RPMI7951 (cell line): ENCODE data around the gene PACSIN3. TPM values are rescaled to one million over a fixed set of nuclear protein-coding genes. Genes with fewer than 3 reads are reported as not detected.

Experiments
- DNase-seq: peaks from one replicate; pipeline ENCODE4 v3.0.0-alpha.2; 2012; ENCODE audit warnings: low read depth
- total RNA-seq: library from RNA; depleted of rRNA; stranded (reverse); fragments of >200 nt; shearing (Covaris generic); gene quantifications from 2 replicates; pipeline ENCODE4 v1.2.3, GENCODE V29; 2014

Gene PACSIN3
- total RNA-seq, 1 experiment from 2014 or later: 19.8 TPM

DNA sequence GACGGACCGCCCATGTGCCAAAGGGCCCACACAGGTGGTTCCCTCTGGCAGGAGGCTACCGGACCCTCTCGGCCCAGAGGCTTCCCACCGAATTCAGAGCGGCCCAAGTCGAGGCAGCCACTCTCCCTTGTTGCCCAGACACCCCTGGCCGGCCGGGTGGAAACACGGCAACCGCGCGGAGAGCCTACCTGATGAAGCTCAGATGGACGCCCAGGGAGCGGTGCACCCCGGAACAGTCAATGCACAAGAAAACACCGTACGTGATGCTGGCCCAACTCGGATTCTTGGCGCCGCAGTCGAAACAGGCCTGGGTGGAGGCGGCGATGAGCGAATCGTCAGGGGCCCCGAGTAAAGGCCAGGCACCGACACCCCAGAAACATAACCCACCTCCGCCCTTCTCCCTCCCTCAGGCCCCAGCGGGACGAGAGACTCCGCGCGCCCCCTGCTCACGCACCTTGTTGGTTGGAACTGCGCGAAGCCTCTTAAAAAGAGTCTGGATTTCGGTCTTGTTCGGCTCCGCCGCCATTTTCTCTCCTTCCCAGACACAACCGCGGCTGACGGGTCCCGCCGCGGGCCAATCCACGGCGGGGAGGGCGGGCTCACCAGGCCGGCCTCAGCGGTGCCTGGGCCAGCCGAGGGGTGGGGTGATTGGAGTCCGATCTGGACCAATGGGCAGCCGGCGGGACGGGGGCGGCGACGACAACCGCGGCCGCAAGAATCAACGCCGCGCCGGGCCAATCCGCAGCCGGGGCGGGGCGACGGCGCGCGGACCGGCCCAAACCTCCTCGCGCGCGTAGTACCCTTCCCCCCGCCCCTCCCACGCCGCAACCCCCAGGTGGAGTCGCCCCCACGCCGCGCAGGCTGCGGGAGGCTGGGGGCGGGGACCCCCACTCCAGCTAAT, 9.7 kb downstream of the PACSIN3 start, which contains the start of gene ARFGAP2:
TSS of gene ARFGAP2 (minus strand) at position 552 of the 901 bp plus-strand sequence. CDS start at position 526, 26 bp downstream.
- DNase-seq: peak; percentile 92

DNA sequence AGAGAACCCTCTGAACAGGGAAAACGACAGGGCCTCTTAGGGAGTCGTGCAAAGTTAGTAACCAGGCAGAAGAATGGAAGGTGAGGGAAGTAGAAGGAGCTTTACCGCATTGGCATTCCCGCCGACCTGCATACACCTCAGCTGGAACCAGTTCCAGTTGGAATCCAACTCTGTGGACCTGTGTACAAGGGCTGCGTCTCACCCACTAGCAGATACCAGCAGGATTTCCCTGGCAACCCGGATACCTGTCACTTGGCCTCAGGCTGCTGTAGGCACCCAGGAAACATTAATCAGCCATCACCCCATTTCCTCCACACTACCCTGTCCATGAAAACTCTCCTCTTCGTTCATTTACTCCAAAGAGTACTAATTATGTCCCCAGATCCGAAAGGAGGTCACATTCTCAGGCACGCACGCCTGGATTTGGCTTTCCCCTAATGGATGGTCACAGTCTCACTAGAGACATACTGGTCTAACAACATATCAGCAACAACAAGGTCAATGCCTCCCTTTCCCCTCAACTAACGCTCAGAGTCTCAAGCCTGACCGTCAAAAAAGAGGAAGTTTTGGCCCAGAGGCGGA, 10.4 kb downstream of the PACSIN3 start:
- no peak for DNase-seq

DNA sequence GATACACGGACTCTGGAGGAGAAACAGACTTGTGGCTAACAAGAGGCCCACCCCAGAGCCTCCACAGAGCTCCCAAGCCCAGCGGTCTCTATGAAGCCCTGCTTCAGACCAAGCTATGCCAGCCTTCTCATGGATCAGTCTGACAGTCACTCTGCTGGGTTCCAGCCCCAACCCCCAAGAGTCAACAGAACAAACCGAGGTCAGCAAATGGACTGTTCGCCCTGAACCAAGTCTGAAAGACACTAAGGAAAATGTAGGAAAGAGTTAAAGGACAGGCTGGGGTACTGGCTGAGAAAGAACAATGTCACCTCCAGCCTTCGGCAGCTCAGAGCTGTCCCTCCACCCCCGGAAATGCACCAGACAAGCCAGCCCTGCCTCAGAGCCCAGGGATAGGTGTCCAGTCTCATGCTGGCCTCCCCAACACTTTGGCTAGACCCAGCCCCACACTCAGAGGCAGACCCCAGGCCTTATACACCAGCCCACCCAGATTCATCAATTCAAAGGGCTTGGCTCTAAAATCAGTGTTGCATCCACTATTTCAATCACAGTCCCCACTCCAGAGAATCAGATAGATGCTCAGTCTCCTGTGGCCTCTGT, 13.4 kb downstream of the PACSIN3 start:
- no peak for DNase-seq

DNA sequence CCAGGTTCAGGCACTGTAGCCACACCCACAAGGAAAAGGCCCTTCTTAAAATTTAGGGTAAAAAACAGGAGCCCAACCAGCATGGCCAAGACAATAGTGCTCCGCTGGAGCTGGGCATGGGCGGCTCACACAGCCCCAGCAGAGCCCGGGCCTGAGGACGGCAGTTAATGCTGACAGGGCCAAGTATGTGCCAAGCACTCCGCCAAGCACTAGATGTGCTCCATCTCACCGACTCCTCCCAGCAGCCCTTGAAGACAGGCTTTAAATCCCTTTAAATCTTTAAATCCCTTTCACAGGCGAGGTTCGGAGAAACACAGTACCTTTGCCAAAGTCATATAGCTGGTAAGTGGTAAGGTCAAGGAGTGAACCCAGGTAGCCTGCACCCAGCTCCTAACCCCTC, 14.4 kb downstream of the PACSIN3 start:
- no peak for DNase-seq

DNA sequence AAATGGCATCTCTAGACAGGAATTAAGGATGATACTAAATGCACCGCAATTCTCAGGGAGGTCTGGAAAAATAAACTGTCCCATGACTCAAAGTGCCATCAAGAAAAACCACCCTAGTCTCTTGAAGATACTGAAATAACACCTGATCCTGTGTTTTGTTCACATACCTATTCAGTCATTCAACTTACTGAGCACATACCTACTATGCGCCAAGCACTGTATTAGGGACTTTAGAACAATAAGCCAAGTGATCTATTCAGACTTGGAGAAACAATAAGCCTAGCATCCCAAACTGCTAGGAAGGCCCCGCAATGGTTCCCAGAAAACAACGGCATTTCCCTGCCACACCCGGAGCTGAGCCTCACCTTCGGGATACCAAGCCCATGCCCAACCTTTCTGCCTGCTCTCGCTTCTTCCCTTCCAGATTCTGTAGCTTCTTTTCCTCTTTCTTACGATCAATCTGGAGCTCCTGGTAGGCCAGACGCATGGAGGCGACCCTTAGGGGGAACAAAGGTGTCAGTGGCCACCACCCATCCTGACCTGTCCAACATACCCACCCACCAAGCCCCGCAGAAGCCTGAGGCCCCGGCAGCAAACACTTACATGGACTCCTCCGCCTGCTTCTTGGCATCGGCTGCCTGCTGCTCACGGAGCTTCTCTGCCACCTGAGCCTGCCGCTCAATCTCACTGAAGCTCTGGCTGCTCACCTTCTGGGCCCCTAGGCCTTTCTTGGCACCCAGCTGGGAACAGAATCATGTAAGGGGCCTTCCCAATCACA, 15.0 kb downstream of the PACSIN3 start:
- no peak for DNase-seq

DNA sequence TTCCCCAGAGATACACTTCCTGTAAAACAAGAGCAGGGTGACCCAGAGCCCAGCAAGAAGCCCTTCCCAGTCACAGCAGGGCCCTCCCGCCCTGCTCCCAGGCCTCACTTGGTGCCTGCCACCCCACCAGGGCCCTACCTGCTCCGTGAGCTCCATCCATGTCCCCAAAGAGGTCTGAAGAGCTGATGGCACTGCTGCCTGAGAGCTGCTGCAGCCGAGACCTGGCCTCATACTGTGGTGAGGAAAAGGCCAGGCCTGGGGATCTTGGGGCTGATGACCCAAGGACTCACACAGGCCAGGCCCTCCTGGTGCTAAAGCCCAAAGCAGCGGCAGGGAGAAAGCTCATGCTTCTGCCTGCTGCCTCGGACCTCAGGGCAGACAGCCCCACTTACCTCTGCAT, 19.9 kb downstream of the PACSIN3 start:
- no peak for DNase-seq

DNA sequence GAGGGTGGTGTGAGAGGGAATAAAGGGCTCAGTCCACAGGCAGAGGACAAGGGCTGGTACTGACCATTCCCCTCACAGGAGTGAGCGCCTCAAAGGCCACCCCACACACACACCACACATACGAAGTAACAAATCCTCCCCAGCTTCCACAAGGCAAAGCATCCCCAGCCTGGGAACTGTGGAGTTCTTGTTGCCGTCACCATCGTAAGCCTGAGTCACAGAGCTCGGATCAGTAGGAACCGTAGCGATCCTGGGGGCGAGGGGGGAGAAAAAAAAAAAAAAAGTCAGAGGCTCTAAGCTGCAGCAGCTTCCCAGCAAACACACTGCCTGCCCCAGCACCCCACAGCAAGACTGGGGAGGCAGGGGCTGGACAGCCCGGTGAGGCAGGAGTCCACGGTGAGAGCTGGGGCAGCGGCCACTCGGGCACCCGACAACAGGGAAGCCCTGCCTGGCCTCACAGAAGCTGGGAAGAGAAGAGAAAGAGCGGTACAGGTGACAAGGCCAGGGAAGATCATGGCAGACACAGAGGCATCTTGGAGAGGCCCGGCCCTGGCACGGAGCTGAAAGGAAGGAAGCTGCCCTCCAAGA, 20.9 kb downstream of the PACSIN3 start:
- DNase-seq: no peak

DNA sequence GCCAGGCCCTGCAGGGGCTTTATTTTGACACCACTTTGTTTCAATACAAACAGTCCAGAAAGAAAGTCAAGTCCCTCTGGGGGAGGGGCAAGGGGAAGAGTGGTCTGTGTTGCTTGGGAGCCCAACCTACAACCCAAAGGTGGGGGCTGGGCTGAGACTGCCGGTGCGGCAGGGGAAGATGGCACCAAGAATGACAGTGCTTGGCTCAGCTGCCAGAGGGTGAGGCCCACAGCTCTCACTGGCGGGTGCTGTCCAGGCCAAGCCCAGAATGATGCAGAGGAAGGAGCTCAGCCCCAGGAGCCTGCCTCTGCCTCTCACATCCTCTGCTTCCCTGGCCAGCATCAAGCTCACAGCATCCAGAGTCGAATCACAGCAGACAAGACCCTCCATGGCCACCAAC, 21.9 kb downstream of the PACSIN3 start:
- no peak for DNase-seq

DNA sequence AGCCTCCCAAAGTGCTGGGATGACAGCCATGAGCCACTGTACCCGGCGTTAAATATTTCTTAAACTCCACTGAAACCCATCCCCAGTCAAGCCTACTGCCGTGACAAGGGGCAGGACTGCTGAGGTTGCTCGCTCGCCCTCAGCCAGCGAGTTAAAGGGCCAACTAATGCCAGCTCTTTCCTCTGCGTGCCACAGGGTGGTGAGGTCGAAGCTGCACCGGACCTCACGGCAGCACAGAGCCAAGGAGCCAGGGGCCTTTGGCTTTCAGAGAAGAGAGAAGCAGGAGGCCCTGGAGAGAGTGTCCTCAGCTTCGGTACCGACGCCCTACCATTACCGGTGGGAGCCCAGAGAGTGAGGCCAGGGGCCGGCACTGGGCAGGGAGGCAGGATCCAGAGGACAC, 22.3 kb downstream of the PACSIN3 start:
- no peak for DNase-seq

DNA sequence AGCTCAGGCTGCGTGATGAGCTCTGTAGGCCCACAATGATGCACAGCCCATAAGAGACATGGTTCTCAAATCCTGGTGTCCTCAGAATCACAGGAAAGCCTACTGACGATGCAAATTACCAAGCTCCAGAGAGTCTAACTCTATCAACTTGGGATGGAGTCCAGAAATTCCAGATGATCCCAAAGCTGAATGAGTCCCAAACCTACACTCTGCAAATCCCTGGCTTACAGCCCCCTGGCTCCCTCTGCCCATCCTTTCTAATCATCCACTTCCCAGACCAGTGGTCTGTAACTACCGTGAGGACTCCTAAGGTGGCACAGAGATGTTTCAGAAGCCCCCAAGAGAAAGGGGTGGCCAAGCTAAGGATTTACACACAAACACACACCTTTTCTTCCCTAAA, 23.0 kb downstream of the PACSIN3 start:
- no peak for DNase-seq

DNA sequence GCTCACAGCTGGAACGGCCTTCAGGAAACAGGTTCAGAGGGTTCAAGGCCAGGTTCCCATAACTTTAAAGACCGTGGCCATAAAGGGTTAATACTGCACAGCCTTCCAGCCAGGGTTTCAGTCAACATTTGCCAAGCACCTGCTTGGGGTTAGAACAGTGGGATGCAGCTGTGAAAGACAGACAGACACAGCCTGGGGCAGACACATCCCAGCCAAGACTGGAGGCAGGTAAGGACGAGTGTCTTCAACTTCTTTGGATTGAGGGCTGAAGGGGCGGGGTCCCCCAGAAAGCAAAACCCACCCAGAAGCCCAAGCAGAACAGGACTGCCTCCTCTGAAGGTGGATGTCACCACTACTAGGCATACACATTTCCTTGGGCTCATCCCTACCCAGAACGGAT, 23.8 kb downstream of the PACSIN3 start:
- DNase-seq: no peak

DNA sequence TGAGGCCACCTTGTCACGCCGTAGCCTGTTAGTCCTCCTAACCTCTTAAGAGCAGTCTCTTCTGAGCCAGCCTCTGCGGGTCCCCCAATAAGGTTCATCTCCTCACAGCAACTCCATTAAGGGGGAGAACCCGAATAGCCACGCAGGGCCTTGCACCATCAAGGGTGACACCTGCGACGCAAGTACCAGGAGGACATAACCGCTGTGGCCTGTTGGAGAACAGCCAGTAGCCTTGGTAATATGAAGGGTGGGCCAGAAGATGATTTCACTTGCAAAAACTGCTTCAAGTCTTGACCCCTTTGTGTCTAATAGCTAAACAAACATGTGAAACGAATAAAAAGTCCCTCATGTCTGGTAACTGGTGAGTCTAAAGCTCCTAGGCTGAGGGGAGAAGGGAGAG, 24.3 kb downstream of the PACSIN3 start:
- DNase-seq: no peak

DNA sequence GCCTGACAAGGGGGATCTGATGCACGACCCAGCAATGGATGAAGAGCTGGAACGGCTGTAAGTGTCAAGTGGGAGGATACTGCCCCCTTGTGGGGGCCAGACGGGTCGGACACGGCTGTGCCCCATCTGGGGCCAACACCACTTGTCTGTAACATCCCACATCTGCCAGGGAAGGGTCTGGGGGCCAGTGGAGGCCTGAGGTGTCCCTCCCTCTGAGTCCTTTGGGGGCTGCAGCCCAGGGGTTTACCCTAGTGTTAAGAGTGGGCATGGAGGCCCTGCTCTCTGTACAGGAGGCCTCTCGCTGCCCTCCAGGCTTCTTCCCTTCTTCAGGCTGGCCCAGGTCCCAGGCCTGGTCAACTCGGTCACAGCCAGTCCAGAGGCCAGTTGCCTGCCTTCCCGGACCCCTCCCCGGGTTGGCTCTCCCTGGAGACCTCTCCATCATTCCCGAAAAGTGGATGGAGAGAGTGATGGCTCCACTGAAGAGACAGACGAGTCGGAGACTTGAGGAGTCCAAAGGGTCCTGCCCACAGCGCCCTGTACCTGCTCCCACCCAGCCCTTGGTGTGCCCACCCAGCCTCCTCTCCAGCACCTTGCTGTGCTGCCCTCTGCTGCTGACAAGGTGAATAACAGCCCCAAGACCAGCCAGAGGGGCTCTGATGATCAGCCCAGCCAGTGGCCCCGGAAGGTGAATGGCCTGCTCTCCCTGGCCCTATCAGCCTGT, 24.9 kb downstream of the PACSIN3 start:
- peak; percentile 56 for DNase-seq

DNA sequence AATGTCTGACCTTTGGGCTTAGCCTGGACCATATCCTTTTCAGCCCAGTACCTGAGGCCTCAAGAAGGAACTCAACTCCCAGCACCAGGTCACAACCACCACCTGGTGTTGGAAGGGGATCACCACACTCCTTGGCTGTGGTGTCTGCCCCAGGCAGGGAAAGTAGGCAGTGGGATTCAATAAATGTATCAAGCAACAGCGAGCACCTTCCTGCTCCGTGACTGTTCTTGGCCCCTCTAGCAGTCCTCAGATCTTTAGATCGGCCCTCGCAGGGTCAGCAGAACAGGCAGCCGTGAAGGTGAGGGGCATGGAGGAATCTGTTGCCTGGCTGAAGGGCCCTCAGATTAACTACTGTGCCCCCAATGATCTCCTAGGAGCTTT, 25.5 kb downstream of the PACSIN3 start:
- no peak for DNase-seq

DNA sequence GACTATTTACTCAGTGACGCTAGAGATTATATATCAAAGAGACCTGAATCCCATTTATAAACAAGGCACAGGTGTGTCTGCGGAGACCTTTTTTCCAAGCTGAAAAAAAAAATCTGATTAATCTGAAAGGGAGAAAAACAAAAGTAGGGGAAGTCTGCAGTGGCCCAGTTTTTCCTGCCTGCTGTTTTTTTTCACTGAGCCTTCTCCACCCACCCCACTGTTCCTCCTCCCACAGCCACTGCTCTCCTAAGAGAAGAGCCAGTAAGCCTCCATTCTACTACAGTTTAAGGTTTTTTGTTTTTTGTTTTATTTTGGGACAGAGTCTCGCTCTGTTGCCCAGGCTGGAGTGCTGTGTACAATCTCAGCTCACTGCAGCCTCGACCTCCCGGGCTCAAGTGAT, 28.0 kb downstream of the PACSIN3 start:
- no peak for DNase-seq

DNA sequence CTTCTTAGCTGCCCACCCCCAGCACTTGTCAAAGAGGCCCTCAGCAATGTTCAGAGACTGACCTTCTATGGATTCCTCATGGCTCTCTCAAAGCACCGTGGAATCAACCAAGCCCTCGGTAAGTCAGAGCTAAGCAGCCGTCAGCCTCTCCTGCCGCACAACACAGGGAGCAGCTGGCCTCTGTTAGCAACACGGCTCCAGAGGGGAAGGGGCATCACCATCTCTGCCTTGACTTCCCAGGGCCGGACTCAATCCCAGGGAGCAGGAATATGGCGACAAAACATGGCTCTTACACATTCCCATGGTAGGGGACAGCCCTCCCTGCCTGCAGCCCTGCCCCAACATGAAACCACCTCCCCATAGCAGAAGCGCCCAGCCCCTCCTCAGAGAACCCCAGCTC, 28.4 kb downstream of the PACSIN3 start:
- no peak for DNase-seq

DNA sequence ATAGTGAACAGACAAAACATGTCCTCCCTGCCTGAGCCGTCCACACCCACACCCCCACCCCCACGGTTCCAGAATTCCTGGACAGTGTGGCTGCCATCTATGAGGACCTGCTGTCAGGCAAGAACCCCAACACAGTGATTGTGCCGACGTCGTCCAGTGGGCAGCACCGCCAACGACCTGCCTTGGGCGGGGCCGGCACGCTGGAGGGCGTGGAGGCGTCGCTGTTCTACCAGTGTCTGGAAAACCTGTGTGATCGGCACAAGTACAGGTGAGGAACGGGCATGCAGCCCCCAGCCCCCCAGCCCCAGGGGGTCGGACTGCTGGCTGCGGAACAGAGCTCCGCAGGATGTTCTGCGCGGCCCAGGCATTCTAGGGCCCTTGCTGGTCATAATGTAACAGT, 29.3 kb downstream of the PACSIN3 start:
- no peak for DNase-seq

DNA sequence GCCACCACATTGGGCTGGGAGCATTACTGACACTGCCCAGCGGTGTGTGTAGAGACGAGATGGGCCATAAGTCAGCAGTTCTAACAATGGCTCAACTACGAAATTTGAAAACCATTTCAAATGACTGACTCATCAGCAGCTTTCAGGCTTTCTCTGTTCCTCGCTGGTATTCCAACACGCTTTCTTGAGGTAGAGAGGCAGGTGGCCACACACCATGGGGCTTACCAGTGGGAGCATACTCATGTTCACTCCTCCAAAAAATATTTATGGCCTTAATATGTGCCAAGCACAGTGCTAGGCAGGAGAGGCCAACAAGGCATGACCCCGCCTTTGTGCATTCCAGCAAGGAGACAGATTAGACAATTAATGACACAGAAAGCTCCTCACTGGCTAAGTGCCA, 29.9 kb downstream of the PACSIN3 start:
- no peak for DNase-seq

DNA sequence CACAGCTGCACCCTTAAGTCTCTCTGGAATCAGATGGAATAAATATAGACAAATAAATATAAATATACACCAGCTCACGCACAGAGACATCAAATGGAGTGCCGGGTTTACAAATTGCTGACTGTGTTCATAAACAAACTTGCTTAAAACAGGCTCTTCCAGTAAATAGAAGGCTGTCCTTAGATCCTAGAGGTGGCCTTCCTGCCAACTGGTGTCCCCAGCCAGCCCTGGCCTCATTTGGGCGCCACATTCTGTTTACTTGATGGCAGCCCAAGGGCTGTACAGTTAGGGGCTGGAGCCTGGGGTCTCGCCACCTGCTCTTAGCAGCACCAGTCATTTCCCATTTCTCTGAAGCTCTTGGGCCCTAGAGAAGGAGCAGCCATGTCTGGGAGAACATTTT, 30.4 kb downstream of the PACSIN3 start:
- DNase-seq: no peak

DNA sequence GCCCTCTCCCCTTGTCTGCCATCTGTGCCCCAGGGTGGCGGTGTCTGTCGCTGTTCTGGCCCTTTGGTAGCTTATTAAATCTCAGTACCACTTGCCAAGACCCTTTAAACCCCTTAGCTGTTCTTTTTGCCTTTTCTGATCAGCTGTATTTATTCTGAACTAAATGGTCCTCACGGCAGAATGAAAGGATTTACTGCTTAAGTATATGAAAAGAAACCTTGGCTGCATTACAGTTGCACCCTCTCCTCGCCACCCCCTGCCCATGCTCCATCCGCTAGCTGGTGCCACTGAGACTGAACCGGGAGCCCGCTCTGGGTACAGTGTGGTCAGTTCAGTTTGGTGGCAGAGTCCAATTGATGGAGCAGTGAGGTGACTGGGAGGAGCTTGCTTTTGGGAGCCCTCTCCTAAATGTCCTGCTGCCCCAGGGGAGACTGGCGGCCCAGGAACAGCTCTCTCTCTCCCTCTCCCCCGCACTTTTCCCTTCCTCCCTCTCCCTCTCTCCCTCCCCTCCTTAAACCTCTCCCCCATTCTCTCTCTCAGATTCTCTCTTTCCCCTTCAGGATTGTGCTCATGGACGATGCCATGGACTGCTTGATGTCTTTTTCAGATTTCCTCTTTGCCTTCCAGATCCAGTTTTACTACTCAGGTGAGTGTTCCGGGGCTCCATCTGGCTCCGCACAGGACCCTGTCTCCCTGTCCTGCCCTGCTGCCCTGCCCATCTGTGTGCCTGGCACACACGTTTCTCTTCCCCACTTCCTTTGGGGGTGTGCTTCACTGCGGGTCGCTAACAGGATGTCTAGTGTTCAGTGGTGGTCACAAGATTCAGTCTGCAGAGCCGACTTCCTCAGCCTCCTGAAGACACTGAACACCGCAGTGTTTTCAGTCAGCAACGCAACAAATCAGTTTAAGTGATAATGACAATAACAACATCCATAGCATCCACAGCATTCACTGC, 31.3 kb downstream of the PACSIN3 start:
- DNase-seq: no peak
